ENCODE data around the gene AGPAT2.

AGPAT2 gene

GRCh38 chr9:136672431-136673087, 14.7 kb downstream of the AGPAT2 start:
- FAIRE-seq, result no peak

GRCh38 chr9:136671646-136672430, 15.4 kb downstream of the AGPAT2 start:
- FAIRE-seq, result no peak

GRCh38 chr9:136671254-136671614, 16.0 kb downstream of the AGPAT2 start:
- FAIRE-seq, result no peak

GRCh38 chr9:136670576-136671253, 16.5 kb downstream of the AGPAT2 start:
- FAIRE-seq, result no peak

GRCh38 chr9:136669791-136670464, 17.3 kb downstream of the AGPAT2 start:
- no peak for FAIRE-seq

GRCh38 chr9:136668983-136669790, 18.1 kb downstream of the AGPAT2 start:
- no peak for FAIRE-seq

- FAIRE-seq, result no peak
Measured at GRCh38 chr9:136667940-136668760, 19.1 kb downstream of the AGPAT2 start.

GRCh38 chr9:136667214-136667939, 19.9 kb downstream of the AGPAT2 start:
- no peak for FAIRE-seq

GRCh38 chr9:136666372-136667213, 20.7 kb downstream of the AGPAT2 start:
- no peak for FAIRE-seq

GRCh38 chr9:136665704-136666371, 21.4 kb downstream of the AGPAT2 start:
- FAIRE-seq, result no peak

- FAIRE-seq, result no peak
Measured at GRCh38 chr9:136665111-136665703, 22.1 kb downstream of the AGPAT2 start.

- no peak for FAIRE-seq
Measured at GRCh38 chr9:136664000-136664915, 23.0 kb downstream of the AGPAT2 start.

- FAIRE-seq, result no peak
Measured at GRCh38 chr9:136662656-136663581, 24.3 kb downstream of the AGPAT2 start, which contains the start of gene EGFL7. Gene EGFL7, plus strand, starts transcription at chr9:136662916. Its CDS starts 5,367 bp downstream, at chr9:136668283.

GRCh38 chr9:136662326-136662655, 25.0 kb downstream of the AGPAT2 start:
- no peak for FAIRE-seq

- no peak for FAIRE-seq
Measured at GRCh38 chr9:136661641-136662325, 25.5 kb downstream of the AGPAT2 start.

GRCh38 chr9:136660971-136661550, 26.2 kb downstream of the AGPAT2 start:
- no peak for FAIRE-seq
